ENCODE measurements around the gene CYS1.

CYS1 gene

DNA sequence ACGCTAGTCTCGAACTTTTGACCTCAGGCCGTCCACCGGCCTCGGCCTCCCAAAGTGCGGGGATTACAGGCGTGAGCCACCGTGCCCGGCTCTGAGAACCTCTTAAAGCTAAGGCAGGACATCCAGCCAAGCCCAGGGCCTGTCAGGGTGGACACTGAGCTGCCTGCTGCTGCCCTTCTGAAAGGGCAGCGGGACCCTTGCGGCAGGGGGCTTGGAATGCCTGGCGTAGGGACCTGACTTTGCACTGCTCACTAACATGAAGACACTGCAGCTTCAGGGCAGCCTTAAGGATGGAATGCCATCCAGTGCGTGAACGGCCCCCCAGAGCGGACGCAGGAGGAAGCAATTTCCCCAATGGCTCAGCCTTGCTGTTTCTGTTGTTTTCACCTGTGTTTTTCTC is 9.0 kb downstream of the CYS1 start:
- no peak for FAIRE-seq

DNA sequence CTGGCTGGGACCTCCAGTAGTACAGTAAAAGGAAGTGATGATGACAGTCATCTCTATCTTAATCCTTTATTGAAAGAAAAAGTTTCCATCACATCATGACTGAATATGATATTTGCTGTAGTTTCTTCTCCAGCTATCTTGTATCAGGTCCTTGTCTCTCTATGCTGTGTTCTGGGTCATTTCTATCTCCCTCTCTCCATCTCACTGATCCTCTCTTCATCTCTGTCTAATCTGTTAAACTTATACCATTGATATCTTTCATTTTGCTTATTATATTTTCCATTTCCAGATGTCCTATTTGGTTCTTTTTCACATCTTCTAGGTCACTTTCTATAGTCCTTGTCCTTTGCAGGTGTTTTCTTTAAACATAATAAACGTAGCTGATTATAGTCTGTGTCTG is 12.3 kb downstream of the CYS1 start:
- no peak for FAIRE-seq

DNA sequence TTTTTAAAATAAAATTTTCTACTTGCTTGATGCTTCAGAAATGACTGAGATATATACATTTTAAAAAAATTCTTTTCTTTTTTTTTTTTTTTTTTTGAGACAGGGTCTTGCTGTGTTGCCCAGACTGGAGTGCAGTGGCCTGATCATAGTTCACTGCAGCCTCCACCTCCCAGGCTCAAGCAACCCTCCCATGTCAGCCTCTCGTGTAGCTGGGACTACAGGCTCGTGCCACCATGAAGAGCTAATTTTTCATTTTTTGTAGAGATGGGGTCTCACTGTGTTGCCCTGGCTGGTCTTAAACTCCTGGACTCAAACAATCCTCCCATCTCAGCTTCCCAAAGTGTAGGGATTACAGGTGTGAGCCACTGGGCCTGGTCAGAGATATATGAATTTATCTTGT is 12.9 kb downstream of the CYS1 start:
- FAIRE-seq: no peak

DNA sequence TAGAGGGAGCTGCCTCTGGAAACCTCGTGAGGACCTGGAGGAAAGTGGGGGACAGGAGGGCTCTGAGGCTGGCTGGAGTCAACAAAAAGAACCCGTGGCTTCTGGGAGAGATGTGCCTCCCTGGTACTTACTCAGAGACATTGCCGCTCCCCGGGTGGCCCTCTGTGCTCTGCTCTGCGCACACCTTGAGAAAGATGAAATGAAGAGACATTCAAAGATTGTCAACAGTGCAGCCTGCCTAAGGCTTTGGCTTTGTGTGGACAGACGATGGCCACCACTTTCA is 14.5 kb downstream of the CYS1 start:
- no peak for FAIRE-seq

DNA sequence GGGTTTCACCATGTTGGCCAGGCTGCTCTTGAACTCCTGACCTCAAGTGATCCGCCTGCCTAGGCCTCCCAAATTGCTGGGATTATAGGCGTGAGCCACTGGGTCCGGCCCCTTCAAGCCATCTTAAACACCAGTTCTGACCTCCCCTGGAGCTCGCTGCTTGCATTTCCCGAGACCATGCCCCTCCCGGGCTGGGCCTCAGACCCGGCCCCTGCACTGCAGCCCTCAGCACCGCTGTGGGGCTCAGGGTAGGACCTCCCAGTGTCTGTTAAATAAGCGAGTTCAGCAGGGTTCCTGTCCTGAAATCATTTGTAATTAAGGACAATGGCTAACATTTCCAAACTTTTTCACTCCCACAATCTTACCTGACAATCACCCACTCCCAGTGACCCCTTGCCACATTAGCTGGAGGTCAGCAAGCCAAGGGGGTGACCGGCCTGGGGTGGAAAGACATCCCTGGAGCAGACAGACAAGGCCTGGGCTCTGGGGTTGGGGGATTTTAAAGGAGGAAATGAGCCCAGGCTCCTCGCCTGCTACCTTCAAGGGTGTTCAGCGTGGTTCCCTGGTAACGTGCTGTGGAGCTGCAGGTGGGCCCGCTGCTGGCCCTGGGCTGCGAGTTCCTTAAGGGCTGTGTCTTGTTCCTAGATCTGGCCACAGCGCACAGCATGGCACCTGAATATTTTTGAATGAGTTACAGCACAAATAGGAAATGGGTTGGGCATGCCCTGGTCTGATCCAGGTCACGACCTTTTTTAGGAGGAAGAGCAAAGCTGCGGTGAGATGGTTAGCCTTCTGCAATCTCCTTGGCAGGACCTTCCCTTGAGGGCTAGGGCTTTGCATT is 15.1 kb downstream of the CYS1 start:
- no peak for FAIRE-seq

DNA sequence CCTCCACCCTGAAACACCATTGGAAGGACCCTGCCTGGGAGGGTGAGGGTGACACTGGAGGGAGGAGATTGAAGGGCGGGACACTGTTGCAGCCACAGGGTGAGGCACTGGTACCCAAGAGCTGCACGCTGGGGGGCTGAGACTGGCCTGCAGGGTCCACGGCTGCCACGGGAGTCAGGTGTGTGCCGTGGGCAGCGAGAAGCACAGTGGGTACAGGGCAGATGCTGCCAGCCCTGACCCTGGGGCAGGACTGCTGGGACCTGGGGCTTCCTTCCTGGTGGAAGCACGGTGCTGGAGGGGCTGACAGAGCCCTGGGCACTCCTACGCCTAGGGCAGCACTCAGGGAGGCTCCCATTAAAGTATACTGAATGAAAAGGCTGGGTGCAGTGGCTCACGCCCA is 16.6 kb downstream of the CYS1 start:
- no peak for FAIRE-seq

DNA sequence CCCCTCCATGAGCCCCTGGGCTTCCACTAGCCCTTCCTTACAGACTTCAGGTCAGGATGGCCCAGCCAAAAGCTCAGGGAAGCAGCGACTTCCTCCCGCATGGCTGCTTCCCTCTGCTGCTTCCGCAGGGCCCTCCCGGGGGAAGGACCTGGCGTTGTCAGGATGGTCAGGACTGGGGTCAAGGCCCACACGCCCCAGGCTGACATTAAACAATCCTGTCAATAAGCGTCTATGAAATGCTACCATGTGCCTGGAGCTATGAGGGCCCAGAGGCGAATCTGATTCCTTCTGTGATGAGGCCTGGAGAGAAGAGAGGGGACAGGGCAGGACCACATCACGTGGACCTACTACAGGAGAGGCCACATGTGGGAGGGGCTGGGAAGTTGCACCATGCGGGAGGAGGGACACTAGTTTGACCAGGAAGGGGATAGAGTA is 17.3 kb downstream of the CYS1 start:
- FAIRE-seq: no peak

DNA sequence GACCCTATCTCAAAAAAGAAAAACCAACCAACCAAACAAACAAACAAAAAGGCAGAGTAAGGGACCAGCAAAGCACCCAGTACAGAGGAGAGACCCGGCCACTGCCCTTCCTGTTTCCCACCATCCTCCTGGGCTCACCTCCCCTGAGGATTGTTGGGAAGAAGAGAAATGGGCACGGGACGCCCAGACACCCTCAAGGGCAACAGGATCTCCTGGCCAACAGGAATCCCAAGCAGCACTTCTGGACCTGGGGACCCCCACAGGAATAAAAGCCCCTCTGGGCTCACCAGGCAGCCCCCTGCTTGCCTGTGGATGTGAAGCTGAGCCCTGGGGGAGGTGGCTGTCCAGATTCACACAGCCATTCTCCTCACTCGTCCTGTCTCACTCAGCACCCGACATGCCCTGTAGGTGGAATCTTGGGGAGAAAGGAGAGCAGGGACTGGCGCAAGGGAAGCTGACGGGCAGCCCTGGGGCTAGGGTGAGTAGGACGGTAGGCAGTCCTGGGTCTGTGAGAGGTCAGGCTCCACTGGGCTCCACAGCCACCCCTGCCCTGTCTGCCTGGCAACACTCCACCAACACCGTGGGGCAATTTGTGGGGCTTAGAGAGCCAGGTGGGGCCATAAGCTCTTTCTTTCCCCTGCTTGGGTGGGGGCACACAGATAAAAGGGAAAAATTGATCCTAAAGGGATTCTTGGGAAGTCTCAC is 18.8 kb downstream of the CYS1 start:
- FAIRE-seq: no peak

DNA sequence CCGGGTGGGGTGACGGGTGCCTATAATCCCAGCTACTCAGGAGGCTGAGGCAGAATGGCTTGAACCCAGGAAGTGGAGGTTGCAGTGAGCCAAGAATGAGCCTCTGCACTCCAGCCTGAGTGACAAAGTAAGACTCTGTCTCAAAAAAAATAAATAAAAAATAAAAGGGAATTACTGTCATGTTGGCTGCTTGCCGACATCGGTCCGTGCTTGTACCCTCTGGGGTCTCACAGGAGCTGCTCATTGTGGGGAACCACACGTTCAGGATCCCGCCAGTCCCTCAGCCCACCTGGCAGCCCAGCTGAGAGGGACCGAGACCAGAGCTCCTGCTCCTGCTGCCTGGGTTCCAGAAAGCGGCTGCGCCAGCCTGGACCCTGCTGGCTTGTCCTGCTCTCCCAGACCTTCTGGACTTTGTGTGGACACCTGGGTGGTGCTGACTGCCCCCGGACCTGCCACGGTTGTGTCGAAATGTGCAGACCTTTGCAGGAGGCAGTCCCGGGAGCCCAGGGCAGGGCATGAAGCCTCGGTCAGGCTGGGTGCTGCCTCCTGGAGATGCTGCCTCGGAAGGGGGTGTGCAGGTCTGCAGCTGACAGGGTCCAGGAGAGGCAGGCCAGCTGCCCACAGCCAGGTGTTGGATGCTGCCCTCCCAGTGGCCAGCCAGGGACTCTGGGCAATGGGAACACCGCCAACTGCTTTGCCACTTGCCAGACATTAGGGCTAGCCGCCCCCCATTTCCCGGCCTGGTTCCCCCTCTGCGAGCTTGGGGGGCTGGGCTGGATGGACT is 20.5 kb downstream of the CYS1 start:
- no peak for FAIRE-seq

DNA sequence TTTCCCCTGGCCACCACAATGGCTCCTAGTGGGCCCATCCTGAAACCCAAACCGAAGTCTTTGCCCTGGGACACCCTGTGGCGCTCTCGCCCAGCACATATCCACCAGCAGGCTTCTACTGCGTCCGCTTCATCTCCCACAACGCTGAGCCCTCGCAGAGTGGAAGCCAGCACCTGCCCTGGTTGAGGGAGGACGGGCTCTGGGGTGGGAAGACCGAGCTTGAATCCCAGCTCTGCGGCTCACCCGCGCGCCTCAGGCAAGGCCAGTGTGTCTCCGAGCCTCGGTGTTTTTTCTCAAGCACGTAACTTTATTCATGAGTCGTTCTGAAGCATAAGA is 21.2 kb downstream of the CYS1 start:
- no peak for FAIRE-seq

DNA sequence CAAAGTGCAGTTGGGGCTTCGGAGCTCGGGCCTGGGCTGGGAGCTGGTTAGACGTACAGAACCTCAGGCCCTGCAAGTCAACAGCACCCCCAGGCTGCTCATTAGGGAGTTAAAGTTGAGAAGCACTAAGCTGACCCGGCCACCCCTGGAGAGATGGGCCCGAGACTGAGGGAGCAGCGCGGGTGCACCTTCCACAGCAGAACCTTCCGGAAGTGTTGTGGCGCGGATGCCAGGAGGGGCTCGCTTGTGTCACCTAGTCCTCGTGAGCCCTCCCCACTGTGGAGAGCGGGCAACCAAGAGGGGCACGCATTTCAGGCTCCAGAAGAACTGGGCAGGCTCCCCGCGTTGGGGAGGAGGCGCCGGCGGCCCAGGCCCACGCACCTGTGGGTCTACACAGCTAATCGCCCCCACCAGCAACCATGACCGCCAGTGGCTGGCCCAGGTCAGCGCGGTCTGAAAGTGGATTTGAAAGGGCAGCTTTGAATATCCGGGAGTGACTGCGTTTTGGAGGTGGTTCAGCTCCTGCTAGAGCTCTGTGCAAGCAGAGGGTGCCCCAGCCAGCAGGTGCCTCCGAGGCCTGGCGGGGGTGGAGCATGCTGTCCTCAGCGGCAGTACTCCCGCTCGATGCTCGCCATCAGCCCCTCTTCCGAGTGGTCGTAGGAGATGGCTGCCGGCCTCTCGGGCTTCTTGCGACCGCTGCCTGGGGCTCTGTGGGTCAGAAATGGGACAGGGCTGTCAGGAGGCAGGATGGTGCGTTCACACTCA is 21.8 kb downstream of the CYS1 start:
- no peak for FAIRE-seq

DNA sequence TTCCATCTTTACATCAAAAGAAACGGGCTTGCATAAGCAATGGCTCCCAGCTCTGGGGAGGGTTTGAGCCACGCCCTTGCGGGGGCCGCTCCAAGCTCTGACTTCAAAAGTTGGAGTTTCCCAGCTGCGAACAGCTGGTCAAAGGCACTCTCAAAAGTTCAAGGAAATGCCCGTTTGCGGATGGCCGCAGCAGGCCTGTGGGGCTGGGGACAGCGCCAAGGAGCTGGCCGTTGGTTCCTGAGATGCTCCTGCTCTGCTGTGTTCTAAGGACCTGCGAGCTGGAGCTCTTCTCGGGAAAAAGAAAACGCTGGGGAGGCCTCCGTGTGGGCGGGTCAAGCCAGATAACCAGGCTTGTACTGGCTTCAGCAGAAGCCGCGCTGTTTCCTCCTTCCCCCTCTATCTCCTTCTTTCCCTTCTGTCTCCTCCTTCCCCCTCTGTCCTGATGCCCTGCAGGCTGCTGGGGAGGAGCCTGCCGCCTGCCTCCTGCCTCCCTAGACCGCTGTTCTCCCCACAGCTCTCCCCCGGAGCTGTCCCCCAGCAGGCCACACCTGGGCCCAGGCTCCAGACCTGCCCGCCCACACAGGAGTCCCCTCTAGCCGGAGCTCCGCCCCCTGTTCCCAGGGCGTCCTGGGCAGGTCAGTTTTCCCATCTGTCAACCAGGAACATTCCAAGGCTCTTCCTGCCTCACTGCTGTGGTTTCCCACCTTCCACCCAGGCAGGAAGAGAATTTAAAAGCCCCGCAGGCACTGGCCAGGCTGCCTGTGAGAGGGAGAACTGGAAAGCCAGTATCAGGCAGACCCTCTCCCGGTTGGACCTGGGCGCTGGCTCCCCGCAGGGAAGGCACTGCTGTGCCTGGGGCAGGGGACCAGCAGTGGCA is 22.7 kb downstream of the CYS1 start:
- no peak for FAIRE-seq

DNA sequence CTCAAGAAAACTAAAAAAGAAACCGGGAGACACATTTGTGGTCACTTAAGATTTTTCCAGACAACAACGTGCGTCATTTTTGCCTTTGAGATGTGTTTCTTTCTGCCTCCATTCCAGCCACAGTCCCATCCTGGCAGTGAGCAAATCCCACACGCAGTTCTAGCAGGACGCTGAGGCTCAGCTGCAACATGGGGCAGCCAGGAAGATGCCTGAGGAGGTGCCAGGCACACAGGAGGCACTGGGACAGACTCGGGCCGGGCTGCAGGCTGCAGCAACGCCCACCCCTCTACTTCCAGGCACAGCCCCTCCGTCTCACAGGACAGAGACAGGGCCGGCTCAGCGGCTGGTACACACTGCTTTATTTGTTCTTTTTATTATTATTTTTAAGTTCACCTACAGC is 23.8 kb downstream of the CYS1 start:
- no peak for FAIRE-seq

DNA sequence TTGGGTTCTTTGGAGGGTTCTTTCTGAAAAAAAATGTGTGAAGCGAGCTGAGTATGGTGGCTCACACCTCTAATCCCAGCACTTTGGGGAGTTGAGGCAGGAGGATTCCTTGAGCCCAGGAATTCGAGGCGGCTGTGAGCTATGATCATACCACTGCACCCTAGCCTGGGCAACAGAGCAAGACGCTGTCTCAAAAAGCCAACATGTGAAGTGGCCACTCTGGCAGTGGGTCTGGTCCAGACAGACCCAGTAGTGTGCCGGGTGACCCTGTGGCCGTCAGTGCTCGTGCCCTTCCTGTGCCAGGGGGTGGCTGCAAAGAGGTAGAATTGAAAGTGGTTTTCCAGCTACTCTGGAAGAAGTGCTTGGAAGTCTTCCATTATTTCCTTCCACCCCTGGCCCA is 25.2 kb downstream of the CYS1 start:
- no peak for FAIRE-seq

DNA sequence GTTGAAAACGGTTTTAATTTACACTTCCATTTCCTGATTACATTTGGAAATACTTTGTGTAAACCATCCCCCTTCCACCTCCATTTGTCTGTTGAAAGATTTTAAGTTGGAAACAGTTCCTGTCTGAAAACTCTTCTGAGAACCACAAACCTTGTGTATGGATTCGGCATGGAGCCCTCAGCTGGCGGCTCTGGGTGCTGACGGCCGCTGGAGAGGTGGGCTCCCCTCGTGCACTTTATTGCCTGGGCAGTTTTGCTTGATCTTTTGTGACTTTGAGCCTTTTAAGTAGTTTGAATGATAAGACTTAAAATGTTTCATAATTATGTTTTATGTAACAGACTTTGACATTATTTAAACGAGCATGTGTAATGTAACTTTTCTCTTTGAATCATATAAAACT is 25.8 kb downstream of the CYS1 start:
- no peak for FAIRE-seq

DNA sequence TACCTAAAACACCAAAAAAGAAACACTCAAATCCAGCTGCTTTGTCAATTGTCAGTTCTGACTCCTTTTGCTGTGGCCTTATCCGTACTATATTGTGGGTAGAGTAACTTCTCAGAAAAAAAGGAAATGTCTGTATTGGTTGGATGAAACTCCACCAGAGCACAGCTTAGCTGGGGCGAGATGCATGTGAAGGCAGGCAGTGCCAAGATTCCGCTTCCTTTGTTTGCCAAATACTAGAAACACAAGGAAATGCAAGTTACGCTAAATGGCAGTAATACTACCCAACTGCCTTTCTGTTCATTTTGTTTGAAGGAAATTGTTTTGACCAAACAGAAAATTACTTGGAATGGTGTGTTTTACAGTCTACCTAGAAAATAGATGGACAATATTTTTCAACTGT is 26.9 kb downstream of the CYS1 start:
- FAIRE-seq: no peak

DNA sequence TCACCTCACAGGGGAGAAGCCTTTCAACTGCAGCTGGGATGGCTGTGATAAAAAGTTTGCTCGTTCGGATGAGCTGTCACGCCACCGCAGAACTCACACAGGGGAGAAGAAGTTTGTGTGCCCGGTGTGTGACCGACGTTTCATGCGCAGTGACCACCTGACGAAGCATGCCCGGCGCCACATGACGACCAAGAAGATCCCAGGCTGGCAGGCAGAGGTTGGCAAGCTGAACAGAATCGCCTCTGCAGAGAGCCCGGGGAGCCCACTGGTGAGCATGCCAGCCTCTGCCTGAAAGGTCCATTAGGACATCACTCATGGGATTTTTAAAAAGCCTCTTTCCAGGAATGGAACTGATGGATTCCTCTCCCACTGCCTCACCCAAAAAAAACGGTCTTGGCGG is 28.0 kb downstream of the CYS1 start:
- FAIRE-seq: no peak

DNA sequence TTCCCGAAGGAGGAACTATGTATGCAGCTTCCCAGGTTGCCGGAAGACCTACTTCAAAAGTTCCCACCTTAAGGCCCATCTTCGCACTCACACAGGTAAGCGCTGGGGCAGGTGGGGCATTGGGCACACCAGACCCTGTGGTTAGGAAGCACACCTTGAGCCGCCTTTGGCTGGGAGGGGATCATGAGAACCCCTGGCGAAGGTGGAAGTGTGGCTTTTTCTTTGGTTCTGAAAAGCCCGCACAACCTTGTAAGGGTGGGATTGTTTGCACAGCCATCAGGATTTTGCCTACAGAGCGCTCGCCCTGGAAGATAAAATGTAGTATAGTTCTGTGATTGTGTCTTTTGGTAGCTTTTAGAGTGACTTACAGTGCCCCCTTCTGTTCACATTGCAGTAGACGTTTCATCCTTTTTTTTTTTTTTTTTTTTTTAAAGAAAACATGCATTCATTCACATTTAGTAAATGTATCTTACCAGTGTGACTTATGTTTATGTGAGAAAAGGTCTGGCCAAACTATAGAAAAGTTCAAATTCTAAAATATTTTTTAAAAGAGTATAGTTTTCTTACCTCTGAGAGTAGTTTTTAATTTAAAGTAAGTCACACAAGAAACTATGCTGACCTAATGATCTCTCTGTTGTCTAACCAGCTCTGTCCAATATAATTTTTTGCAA is 31.6 kb downstream of the CYS1 start:
- FAIRE-seq: peak; percentile 93

DNA sequence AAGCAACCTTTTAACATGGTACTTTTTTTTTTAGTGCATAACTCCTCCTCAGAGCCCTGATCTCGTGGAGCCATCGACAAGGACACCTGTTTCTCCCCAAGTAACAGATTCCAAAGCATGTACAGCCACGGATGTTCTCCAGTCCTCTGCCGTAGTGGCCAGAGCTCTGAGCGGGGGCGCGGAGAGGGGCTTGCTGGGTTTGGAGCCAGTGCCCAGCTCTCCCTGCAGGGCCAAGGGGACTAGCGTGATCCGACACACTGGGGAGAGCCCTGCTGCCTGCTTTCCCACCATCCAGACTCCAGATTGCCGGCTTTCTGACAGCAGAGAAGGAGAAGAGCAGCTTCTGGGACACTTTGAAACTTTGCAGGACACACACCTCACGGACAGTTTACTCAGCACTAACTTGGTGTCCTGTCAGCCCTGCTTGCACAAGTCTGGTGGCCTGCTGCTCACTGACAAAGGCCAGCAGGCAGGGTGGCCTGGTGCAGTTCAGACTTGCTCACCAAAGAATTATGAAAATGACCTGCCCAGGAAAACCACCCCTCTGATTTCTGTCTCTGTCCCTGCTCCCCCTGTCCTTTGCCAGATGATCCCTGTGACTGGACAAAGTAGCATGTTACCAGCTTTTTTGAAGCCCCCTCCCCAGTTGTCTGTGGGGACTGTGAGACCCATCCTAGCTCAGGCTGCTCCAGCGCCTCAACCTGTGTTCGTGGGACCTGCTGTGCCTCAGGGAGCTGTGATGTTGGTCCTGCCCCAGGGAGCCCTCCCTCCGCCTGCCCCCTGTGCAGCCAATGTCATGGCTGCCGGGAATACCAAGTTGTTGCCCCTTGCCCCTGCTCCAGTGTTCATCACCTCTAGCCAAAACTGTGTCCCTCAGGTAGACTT is 32.4 kb downstream of the CYS1 start:
- no peak for FAIRE-seq

DNA sequence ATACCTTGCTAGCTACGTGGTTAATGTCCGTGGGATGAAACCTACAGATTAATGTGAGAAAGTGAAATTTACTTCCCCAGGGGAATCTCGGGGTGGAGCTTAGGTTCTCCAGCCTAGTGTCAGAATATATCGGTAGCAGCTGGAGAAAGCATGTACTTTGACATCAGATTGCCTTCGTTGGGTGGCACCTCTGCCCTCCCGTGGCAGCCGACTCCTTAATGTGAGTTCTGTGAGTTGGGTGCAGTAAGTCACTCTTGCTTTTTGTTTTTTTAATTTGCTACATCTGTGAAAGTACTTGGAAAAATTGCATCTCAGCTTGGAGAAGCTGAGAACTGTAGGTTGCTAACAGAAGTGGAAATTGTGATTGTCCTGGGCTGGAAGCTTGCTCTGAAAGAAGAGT is 33.3 kb downstream of the CYS1 start:
- no peak for FAIRE-seq
